SK-N-SH treated with all-trans-retinoic acid at 6 μM for 48 hours (cell line): Measurements from ENCODE around the gene SLC29A3.

ENCODE experiments used
- ATAC-seq: fragments of 200-7000 bp; cut with Tn5 transposase; 3 replicates; pipeline ENCODE4 v1.9.1; 2020; ENCODE audit warnings: mild to moderate bottlenecking, moderate library complexity
- ARNTL ChIP-seq: fragments of 450-650 bp; formaldehyde crosslinking; IDR thresholded peaks from 2 replicates; pipeline ENCODE4 v1.5.0; 2020; ENCODE audit warnings: low read depth, mild to moderate bottlenecking, moderate library complexity, borderline replicate concordance
- BACH2 ChIP-seq: fragments of 250-450 bp; sonication (Bioruptor Pico); IDR thresholded peaks from 2 replicates; pipeline ENCODE4 v1.9.0; 2021; ENCODE audit warnings: mild to moderate bottlenecking, borderline replicate concordance
- CSDC2 ChIP-seq: fragments of 250-450 bp; sonication (Bioruptor Pico); IDR thresholded peaks from 2 replicates; pipeline ENCODE4 v1.5.0; 2020; ENCODE audit warnings: mild to moderate bottlenecking, moderate library complexity
- ISL1 ChIP-seq: fragments of 250-450 bp; sonication (Bioruptor Pico); IDR thresholded peaks from 2 replicates; pipeline ENCODE4 v2.1.2; 2022; ENCODE audit warnings: mild to moderate bottlenecking, moderate library complexity
- OSR1 ChIP-seq: fragments of 250-450 bp; sonication (Bioruptor Pico); IDR thresholded peaks from 2 replicates; pipeline ENCODE4 v1.8.0; 2022; ENCODE audit warnings: moderate library complexity, mild to moderate bottlenecking, inconsistent platforms
- PPARA ChIP-seq: fragments of 250-450 bp; sonication (Bioruptor Pico); IDR thresholded peaks from 2 replicates; pipeline ENCODE4 v1.5.0; 2020; ENCODE audit warnings: mild to moderate bottlenecking, borderline replicate concordance
- RARB ChIP-seq: fragments of 250-450 bp; sonication (Bioruptor Pico); IDR thresholded peaks from 2 replicates; pipeline ENCODE4 v1.8.0; 2021; ENCODE audit warnings: mild to moderate bottlenecking, moderate library complexity
- SNAI2 ChIP-seq: fragments of 250-450 bp; sonication (Bioruptor Pico); IDR thresholded peaks from 2 replicates; pipeline ENCODE4 v1.5.0; 2020; ENCODE audit warnings: mild to moderate bottlenecking, moderate library complexity
- TCF4 ChIP-seq: fragments of 250-450 bp; sonication (Bioruptor Pico); IDR thresholded peaks from 2 replicates; pipeline ENCODE4 v1.8.0; 2021; ENCODE audit warnings: mild to moderate bottlenecking, moderate library complexity, borderline replicate concordance
- TOX ChIP-seq: fragments of 250-450 bp; sonication (Bioruptor Pico); IDR thresholded peaks from 2 replicates; pipeline ENCODE4 v1.8.0; 2021; ENCODE audit warnings: mild to moderate bottlenecking, moderate library complexity, borderline replicate concordance
- ZC3H10 ChIP-seq: fragments of 250-450 bp; sonication (Bioruptor Pico); IDR thresholded peaks from 2 replicates; pipeline ENCODE4 v1.5.1; 2021; ENCODE audit warnings: mild to moderate bottlenecking, moderate library complexity
- ZFP3 ChIP-seq: fragments of 250-450 bp; sonication (Bioruptor Pico); IDR thresholded peaks from 2 replicates; pipeline ENCODE4 v1.5.0; 2020; ENCODE audit warnings: mild to moderate bottlenecking, moderate library complexity
- ZFP30 ChIP-seq: fragments of 450-650 bp; formaldehyde crosslinking; IDR thresholded peaks from 2 replicates; pipeline ENCODE4 v1.5.0; 2022; ENCODE audit warnings: mild to moderate bottlenecking, moderate library complexity
- ZNF565 ChIP-seq: fragments of 450-650 bp; formaldehyde crosslinking; conservative IDR thresholded peaks from 2 replicates; pipeline ENCODE4 v1.5.0; 2020; ENCODE audit warnings: low read depth, mild to moderate bottlenecking, moderate library complexity
- ZNF70 ChIP-seq: fragments of 450-650 bp; formaldehyde crosslinking; IDR thresholded peaks from 2 replicates; pipeline ENCODE4 v1.5.0; 2020; ENCODE audit warnings: mild to moderate bottlenecking, moderate library complexity
- ZNF8 ChIP-seq: fragments of 450-650 bp; formaldehyde crosslinking; IDR thresholded peaks from 2 replicates; pipeline ENCODE4 v1.5.0; 2020; ENCODE audit warnings: mild to moderate bottlenecking, moderate library complexity
- TF ChIP-seq, protein P1 (sequence below): fragments of 250-450 bp; sonication (Bioruptor Pico); IDR thresholded peaks from 2 replicates; pipeline ENCODE4 v1.5.0; 2020; ENCODE audit warnings: mild to moderate bottlenecking, moderate library complexity
- TF ChIP-seq, protein P2 (sequence below): fragments of 250-450 bp; sonication (Bioruptor Pico); IDR thresholded peaks from 2 replicates; pipeline ENCODE4 v1.5.1; 2021; ENCODE audit warnings: mild to moderate bottlenecking, moderate library complexity
- TF ChIP-seq, protein P3 (sequence below): fragments of 250-450 bp; sonication (Bioruptor Pico); IDR thresholded peaks from 2 replicates; pipeline ENCODE4 v1.8.0; 2021; ENCODE audit warnings: low read depth, mild to moderate bottlenecking, moderate library complexity, borderline replicate concordance
- TF ChIP-seq, protein P4 (sequence below): fragments of 250-450 bp; sonication (Bioruptor Pico); IDR thresholded peaks from 2 replicates; pipeline ENCODE4 v1.8.0; 2020; ENCODE audit warnings: mild to moderate bottlenecking, moderate library complexity, borderline replicate concordance

The SLC29A3 gene

DNA sequence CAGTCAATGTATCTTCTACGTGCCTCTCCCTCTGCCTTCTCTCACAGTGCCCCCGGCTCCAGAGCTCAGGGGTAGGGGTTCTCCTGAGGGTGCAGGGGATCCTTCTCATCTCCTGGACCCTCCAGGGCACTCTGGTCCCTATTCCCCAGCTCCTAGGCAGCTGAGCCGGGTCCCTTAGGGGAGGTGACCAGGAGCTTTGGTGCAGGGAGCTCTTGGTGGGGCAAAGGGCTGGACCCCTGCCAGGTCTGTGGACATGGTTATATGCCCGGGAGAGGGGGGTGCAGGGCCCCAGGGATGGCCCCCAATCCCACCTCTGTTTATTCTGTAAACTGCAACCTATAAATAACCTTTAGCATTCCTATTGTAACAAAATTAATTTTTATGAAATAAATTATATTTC is 16.6 kb upstream of the SLC29A3 start:
- ATAC-seq = no peak
- TF ChIP-seq, protein P1, sequence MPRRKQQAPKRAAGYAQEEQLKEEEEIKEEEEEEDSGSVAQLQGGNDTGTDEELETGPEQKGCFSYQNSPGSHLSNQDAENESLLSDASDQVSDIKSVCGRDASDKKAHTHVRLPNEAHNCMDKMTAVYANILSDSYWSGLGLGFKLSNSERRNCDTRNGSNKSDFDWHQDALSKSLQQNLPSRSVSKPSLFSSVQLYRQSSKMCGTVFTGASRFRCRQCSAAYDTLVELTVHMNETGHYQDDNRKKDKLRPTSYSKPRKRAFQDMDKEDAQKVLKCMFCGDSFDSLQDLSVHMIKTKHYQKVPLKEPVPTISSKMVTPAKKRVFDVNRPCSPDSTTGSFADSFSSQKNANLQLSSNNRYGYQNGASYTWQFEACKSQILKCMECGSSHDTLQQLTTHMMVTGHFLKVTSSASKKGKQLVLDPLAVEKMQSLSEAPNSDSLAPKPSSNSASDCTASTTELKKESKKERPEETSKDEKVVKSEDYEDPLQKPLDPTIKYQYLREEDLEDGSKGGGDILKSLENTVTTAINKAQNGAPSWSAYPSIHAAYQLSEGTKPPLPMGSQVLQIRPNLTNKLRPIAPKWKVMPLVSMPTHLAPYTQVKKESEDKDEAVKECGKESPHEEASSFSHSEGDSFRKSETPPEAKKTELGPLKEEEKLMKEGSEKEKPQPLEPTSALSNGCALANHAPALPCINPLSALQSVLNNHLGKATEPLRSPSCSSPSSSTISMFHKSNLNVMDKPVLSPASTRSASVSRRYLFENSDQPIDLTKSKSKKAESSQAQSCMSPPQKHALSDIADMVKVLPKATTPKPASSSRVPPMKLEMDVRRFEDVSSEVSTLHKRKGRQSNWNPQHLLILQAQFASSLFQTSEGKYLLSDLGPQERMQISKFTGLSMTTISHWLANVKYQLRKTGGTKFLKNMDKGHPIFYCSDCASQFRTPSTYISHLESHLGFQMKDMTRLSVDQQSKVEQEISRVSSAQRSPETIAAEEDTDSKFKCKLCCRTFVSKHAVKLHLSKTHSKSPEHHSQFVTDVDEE = no peak
- TF ChIP-seq OSR1 (CRISPR knock-in tag) (no peak), ZFP3 (CRISPR knock-in tag) (no peak), SNAI2 (CRISPR knock-in tag) (no peak), CSDC2 (CRISPR knock-in tag) (no peak), ZNF565 (no peak), TOX (no peak), PPARA (CRISPR knock-in tag) (no peak), ZNF70 (no peak), ZC3H10 (CRISPR knock-in tag) (no peak)
- TF ChIP-seq, protein P2, sequence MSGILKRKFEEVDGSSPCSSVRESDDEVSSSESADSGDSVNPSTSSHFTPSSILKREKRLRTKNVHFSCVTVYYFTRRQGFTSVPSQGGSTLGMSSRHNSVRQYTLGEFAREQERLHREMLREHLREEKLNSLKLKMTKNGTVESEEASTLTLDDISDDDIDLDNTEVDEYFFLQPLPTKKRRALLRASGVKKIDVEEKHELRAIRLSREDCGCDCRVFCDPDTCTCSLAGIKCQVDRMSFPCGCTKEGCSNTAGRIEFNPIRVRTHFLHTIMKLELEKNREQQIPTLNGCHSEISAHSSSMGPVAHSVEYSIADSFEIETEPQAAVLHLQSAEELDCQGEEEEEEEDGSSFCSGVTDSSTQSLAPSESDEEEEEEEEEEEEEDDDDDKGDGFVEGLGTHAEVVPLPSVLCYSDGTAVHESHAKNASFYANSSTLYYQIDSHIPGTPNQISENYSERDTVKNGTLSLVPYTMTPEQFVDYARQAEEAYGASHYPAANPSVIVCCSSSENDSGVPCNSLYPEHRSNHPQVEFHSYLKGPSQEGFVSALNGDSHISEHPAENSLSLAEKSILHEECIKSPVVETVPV (CRISPR knock-in tag) = no peak

DNA sequence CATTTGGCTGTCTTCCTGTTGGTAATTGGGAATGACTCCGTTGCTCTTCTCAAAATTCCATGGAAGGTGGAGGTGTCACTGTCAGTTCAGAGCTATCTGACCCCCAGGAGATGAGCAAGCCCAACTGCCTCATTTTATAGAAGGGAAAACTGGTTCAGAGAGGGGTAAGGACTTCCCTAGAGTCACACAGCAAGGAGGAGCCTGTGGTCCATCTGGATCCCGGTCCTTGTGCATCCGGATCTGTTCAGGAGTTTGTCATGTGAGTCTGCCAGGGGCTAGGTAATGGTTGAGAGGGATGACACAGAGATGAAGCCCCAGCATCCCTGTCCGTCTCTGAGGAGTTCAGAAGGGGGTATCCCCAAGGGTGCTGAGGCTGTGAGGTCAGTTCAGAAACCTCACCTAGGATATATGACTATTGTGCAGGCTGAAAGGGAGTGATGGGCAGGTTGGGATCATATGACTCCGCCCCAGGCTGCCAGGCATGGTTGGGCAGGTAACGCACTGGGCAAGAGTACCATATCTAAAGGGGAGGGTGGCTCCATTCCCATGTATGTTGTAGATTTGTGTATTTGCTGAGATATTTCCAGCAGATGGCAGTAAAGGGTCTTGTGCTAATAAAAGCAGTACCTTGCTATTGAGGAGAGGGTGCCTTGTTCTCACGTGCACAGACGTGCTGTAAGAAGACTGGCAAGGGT is 16.0 kb upstream of the SLC29A3 start:
- peak; percentile 76 for ATAC-seq
- TF ChIP-seq ZFP3 (CRISPR knock-in tag) (no peak), RARB (CRISPR knock-in tag) (no peak), ISL1 (CRISPR knock-in tag) (no peak), ZFP30 (CRISPR knock-in tag) (no peak), TCF4 (CRISPR knock-in tag) (no peak), BACH2 (CRISPR knock-in tag) (no peak), ZNF565 (no peak), CSDC2 (CRISPR knock-in tag) (no peak), ZNF8 (CRISPR knock-in tag) (no peak), OSR1 (CRISPR knock-in tag) (no peak), ARNTL (CRISPR knock-in tag) (no peak), PPARA (CRISPR knock-in tag) (no peak)
- TF ChIP-seq, protein P2 (CRISPR knock-in tag) = no peak
- TF ChIP-seq, protein P1 = no peak
- TF ChIP-seq, protein P3, sequence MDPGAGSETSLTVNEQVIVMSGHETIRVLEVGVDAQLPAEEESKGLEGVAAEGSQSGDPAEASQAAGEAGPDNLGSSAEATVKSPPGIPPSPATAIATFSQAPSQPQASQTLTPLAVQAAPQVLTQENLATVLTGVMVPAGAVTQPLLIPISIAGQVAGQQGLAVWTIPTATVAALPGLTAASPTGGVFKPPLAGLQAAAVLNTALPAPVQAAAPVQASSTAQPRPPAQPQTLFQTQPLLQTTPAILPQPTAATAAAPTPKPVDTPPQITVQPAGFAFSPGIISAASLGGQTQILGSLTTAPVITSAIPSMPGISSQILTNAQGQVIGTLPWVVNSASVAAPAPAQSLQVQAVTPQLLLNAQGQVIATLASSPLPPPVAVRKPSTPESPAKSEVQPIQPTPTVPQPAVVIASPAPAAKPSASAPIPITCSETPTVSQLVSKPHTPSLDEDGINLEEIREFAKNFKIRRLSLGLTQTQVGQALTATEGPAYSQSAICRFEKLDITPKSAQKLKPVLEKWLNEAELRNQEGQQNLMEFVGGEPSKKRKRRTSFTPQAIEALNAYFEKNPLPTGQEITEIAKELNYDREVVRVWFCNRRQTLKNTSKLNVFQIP (CRISPR knock-in tag) = no peak
- TF ChIP-seq, protein P4, sequence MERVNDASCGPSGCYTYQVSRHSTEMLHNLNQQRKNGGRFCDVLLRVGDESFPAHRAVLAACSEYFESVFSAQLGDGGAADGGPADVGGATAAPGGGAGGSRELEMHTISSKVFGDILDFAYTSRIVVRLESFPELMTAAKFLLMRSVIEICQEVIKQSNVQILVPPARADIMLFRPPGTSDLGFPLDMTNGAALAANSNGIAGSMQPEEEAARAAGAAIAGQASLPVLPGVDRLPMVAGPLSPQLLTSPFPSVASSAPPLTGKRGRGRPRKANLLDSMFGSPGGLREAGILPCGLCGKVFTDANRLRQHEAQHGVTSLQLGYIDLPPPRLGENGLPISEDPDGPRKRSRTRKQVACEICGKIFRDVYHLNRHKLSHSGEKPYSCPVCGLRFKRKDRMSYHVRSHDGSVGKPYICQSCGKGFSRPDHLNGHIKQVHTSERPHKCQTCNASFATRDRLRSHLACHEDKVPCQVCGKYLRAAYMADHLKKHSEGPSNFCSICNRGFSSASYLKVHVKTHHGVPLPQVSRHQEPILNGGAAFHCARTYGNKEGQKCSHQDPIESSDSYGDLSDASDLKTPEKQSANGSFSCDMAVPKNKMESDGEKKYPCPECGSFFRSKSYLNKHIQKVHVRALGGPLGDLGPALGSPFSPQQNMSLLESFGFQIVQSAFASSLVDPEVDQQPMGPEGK (CRISPR knock-in tag) = no peak
- TF ChIP-seq, all 23 proteins: peak for 0
